H1 (cell line): Measurements from ENCODE around the gene TYRO3. TPM values are rescaled to one million over a fixed set of nuclear protein-coding genes. Genes with fewer than 3 reads are reported as not detected.
A peak's percentile ranks its signal among the peaks of the same experiment; 100 is the strongest.

Experiments used
- ASH2L ChIP-seq: fragments of 200-600, 300-600 bp; sonication (generic); IDR thresholded peaks from one replicate; pipeline ENCODE4 v1.7.1; 2017; ENCODE audit warnings: low read length
- CBX5 ChIP-seq: fragments of 300-800, 300-1000 bp; sonication (generic); IDR thresholded peaks from 2 replicates; pipeline ENCODE4 v1.7.1; 2016; ENCODE audit warnings: antibody characterized with exemption, low read length, low read depth
- EZH2 ChIP-seq: fragments of 200-600 bp; sonication (generic); IDR thresholded peaks from 2 replicates; pipeline ENCODE4 v1.7.1; 2012; ENCODE audit warnings: low read depth, mild to moderate bottlenecking, moderate library complexity, low read length, inconsistent platforms; ENCODE audit not compliant: severe bottlenecking
- JUN ChIP-seq: IDR thresholded peaks from 2 replicates; pipeline ENCODE4 v1.6.1; 2011; ENCODE audit warnings: low read depth, mild to moderate bottlenecking, improper control_type of control experiment, low read length
- KDM1A ChIP-seq: fragments of 200-600, 300-600 bp; sonication (generic); IDR thresholded peaks from 2 replicates; pipeline ENCODE4 v1.7.1; 2016; ENCODE audit warnings: mild to moderate bottlenecking, low read length, borderline replicate concordance
- KDM4A ChIP-seq: IDR thresholded peaks from one replicate; pipeline ENCODE4 v1.7.1; 2012; ENCODE audit warnings: low read depth, mild to moderate bottlenecking, moderate library complexity, low read length, inconsistent platforms; ENCODE audit not compliant: severe bottlenecking
- PHF8 ChIP-seq: fragments of 200-600 bp; sonication (generic); conservative IDR thresholded peaks from 2 replicates; pipeline ENCODE4 v1.7.1; 2012; ENCODE audit warnings: low read depth, mild to moderate bottlenecking, inconsistent platforms, low read length, moderate library complexity
- POLR2A ChIP-seq, 2 experiments: IDR thresholded peaks; 1 replicate in 1 of 2; 2 replicates in 1 of 2; pipeline ENCODE4 v1.6.1; 2011; ENCODE audit warnings: low read depth in 2 of 2, low read length in 2 of 2, mild to moderate bottlenecking in 2 of 2; ENCODE audit errors: control extremely low read depth in 1 of 2
- RNF2 ChIP-seq: fragments of 200-900, 300-1000 bp; sonication (generic); IDR thresholded peaks from 2 replicates; pipeline ENCODE4 v1.7.1; 2016; ENCODE audit warnings: borderline replicate concordance, low read depth, mild to moderate bottlenecking, antibody characterized with exemption, low read length; ENCODE audit not compliant: poor library complexity, severe bottlenecking; ENCODE audit errors: missing control alignments
- SAP30 ChIP-seq: fragments of 300-600 bp; sonication (generic); IDR thresholded peaks from 2 replicates; pipeline ENCODE4 v1.7.1; 2012; ENCODE audit warnings: low read length, moderate library complexity, mild to moderate bottlenecking, inconsistent platforms; ENCODE audit not compliant: insufficient read depth, insufficient replicate concordance
- SIX5 ChIP-seq: IDR thresholded peaks from 2 replicates; pipeline ENCODE4 v1.6.1; 2011; ENCODE audit warnings: mild to moderate bottlenecking, low read depth, low read length
- SUZ12 ChIP-seq: fragments of 200-600 bp; sonication (generic); IDR thresholded peaks from 2 replicates; pipeline ENCODE4 v1.6.1; 2012; ENCODE audit warnings: mild to moderate bottlenecking, inconsistent platforms, low read length, moderate library complexity, mixed read lengths
- polyA plus RNA-seq, 7 experiments: library from polyadenylated mRNA; depleted of rRNA in 3 of 7; stranded (reverse) in 5 of 7; unstranded in 2 of 7; fragments of >200 nt in 5 of 7; fragments of 200-250 nt in 2 of 7; gene quantifications; 1 replicate in 5 of 7; 2 replicates in 1 of 7; 4 replicates in 1 of 7; pipeline versions ENCODE4 v1.2.1 to v1.2.3, GENCODE V29; 2011 to 2013; ENCODE audit warnings: missing spikeins in 2 of 7, mixed read lengths in 2 of 7
- total RNA-seq: library from RNA; stranded (reverse); fragmentation: NEBNext Ultra II Directional; extraction: Animal tissue kit (Norgen Biotek cat#: 25700); gene quantifications from 2 replicates; pipeline ENCODE4 v1.2.1, GENCODE V29; 2021

The TYRO3 gene
- total and polyA plus RNA-seq, 2 of the 8 experiments (the other 6 are each of a cell fraction or from before 2014, with no cell fraction given) = 82.7 to 98.8 TPM

DNA sequence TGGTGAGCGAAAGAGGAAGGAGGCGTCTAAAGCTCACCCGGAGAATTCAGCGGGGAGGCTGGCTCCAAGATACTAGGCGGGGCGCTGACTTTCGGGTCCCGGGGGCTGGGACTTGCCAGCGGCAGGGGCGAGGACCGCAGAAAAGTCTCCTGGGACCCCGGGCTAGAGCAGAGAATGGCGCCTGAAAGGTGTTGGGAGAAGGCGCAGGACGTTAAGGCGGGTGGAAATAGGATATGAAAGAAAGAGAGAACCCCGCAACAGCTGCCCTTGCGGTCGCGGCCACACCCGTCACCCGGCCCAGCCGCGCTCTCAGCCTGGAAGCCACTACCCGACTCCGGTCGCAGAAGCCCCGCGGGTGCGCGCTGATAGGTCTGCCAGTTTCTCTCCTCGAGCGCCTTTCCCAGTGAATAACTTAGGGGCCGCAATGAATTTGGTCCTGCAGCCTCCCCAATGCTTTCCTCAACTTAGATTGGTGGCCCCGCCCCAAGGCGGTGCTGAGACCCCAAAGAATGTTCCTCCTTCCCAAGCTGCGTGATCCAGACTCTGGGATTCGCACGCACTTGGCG lies 46.0 kb upstream of the TYRO3 start (continued):
- TF ChIP-seq SAP30 (no peak), KDM1A (no peak), KDM4A (peak; percentile 56), ASH2L (no peak), CBX5 (no peak), JUN (no peak), SIX5 (no peak), POLR2A (IDR thresholded peaks at IDR 0.05; ENCODE audit: control extremely low read depth in 1 of 2, low read depth in 2 of 2, low read length in 2 of 2) (no peak), SUZ12 (peak; percentile 83), EZH2 (peak; percentile 82), RNF2 (no peak), PHF8 (no peak)
